ENCODE results near the gene OSGEPL1.
"Not testable (repeated sequence)": the region's sequence is repeated elsewhere in the genome, so short reads cannot be mapped to it uniquely, and the experiment has no call there.

Gene OSGEPL1, protein sequence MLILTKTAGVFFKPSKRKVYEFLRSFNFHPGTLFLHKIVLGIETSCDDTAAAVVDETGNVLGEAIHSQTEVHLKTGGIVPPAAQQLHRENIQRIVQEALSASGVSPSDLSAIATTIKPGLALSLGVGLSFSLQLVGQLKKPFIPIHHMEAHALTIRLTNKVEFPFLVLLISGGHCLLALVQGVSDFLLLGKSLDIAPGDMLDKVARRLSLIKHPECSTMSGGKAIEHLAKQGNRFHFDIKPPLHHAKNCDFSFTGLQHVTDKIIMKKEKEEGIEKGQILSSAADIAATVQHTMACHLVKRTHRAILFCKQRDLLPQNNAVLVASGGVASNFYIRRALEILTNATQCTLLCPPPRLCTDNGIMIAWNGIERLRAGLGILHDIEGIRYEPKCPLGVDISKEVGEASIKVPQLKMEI

DNA sequence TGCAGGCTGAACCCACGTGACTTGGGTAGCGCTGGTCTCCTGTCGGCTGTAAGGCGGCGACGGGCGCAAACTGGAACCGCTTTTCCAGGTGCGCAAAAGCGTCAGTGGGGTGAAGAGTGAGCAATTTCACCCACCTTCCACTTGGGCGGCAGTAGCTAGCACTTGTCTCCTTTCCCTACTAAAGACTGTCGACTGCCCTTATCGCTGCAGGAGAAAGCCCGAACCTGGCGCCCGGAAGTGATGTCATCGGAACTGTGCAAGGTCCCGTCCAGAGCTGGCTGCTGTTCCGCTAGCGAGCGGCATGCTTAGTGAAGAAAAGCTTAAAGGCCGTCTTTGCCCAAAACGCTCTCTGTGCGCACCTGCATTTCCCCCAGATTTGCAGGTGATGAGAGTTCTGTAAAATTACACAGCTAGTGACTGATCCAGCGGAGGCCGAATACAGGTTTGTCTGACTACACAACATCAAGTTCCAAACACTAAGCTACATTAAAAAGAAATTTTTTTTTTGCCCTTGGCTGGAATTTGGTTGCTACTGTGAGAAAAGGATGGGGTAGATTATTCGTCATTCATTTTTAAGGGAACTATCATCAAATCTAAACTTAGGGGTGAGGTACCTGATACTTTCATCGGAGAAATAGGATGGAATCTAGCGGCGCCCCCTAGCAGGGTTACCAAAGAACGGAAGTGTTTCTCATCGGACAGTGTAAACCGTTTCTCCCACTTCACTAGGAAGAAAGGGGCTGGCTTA lies at the start of gene OSGEPL1:
OSGEPL1 (minus strand) TSS at position 242 of the 748 bp plus-strand sequence. CDS start 1,152 bp downstream, outside the sequence.
- DNase-seq (ENCODE audit: low read depth) = peak; percentile 91

DNA sequence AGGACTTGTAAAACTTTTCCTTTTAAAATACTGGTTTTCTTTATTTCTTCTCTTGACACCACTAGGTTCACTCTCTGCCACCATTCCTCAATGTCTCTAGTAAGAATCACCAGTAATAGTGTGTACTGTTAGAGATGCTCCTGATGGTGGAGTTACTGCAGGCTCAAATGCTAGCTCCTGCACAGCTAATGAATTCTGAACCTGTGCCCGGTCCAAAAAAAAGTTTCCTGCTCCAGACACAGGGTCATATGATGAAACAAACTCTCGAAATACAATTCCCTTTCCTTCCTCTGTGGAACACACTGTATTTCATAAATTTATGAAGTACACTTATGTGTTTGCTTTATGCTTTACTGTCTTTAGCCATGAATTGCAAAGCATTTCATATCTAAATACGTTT lies 40.8 kb upstream of the OSGEPL1 start:
- no peak for DNase-seq (ENCODE audit: low read depth)

DNA sequence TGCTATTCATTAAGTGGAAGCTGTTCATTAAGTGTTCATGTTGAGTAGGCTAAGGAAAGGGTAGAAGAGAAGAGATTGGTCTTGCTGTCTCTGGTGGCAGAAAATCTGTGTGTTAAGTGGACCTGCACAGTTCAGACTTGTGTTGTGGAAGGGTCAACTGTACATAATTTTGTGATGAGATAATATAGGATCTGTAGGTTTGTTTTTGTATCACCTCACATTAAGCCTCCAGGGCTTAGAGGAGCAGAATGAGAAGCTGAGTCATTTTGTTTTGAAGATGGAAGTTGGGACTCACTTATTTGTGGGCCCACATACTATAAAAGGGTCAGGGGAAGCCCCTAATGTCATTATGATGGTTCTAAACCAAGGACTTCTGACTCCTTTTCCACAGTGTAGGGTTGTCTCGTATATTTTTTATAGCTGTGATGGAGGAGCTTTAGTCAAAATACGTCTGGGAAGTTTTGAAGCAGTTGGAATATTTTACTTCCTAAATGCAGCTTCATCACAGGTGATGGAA lies 39.9 kb upstream of the OSGEPL1 start:
- peak; percentile 68 for DNase-seq (ENCODE audit: low read depth)

DNA sequence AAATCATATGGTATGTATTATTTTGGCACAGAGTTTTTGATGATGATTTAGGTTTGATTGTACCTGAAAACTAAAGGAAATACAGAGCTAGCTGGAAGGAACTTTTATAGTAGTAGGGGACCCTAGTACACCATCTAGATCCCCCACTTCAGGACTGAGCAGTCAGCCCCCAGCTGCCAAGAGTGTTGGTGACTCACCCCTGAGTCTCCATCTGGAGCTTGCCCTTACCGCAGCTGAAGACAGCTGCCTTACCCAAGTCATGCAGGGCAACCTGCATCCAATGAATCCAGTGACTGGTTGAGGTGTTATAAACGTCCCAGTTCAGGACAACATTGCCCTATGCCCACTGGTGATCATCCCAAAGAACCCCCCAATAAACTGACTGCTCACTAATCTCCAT lies 36.9 kb upstream of the OSGEPL1 start:
- DNase-seq (ENCODE audit: low read depth) = peak; percentile 82

DNA sequence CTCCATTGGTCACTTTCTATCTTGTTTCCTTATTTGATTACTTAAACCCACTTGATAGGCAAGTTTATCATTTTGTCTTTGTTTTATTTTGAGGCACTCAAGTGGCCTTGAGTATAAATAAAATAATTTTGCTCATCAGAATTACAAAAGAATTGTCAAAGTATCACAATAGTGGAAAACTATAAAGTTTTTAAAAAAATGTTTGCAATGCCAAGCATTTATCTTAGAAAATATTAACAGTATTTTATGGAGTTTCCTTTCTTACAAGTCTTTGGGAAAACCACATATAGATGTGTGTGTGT lies 36.4 kb upstream of the OSGEPL1 start:
- DNase-seq (ENCODE audit: low read depth) = no peak

DNA sequence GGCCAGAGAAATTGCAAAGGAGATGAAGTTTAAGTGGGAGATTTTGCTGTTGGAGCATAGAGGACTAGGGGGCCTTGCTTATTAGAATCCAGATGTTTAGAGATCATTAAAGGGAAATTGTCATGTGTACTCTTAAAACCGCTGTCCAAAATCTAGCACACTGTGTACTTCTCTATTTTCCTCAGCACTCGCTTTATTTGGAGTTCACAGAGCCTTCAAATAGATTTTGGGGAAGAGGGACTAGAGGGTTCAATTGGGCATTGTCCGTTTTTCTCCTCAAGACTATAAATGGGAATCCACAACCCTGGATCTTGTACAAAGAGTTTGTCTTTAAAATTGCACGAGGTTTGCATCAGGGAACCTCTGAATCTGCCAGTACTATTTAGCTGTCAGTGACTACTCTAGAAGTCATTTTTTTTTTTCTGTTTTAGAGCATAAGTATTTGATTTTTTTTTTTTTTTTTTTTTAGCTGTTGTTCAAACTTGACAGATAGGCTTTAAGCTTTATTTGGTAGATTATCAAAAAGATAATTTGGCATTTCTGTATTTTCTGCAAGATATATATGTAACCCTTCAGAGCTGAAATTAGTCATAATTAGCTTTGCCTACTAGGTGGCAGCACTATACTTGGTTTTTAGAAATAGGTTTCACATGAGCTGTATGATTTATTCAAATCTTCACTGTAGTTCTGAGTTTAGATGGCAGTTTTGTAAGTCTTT lies 35.9 kb upstream of the OSGEPL1 start:
- DNase-seq (ENCODE audit: low read depth) = peak; percentile 74

DNA sequence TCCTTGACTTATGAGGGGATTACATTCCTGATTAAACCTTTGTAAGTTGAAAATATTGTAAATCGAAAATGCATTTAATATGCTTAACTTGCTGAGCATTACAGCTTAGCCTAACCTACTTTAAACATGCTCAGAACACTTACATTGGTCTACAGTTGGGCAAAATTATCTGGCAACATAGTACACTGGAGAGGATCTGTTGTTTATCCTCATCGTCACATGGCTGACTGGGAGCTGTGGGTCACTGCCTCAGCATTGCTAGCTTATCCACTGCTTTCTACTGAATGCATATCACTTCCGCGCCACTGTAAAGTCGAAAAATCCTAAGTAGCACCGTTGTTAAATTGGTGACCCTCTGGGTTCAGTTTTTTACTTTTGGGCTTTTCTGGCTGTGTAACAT lies 35.3 kb upstream of the OSGEPL1 start:
- no peak for DNase-seq (ENCODE audit: low read depth)

DNA sequence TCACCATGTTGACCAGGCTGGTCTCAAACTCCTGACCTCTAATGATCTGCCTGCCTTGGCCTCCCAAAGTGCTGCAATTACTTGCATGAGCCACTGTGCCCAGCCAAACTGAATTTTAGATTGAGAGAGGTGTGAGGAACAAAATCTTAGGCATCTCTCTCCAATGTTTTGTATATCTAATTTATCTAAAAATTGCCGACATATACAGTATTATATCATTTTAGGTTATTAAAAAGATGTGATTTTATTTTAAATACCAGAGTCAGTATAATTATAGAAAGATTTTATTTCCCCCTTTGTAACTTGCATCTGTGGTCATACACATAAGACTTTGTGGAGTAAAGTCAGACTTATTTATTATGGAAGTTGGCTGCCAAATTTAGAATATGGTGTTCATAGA lies 31.7 kb upstream of the OSGEPL1 start:
- DNase-seq (ENCODE audit: low read depth) = no peak

DNA sequence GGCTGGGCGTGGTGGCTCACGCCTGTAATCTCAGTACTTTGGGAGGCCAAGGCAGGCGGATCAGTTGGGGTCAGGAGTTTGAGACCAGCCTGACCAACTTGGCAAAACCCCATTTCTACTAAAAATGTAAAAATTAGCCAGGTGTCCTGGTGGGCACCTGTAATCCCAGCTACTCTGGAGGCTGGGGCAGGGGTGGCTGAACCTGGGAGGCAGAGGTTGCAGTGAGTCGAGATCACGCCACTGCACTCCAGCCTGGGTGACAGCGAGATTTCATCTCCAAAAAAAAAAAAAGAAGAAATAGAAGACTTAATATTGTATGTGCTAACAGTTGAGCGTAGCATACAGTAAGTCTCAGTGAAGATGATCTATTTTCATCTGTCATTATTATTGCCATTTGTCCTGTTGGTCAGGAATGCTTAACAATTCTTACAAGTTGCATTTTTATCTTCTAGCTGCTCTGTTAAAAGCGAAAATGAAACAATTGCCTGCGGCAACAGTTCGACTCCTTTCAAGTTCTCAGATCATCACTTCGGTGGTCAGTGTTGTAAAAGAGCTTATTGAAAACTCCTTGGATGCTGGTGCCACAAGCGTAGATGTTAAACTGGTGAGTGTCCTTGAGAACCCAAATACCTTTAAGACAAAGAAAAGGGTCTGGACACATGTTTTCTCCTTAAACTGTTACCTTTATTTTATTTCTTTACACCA lies 28.9 kb upstream of the OSGEPL1 start:
- no peak for DNase-seq (ENCODE audit: low read depth)

DNA sequence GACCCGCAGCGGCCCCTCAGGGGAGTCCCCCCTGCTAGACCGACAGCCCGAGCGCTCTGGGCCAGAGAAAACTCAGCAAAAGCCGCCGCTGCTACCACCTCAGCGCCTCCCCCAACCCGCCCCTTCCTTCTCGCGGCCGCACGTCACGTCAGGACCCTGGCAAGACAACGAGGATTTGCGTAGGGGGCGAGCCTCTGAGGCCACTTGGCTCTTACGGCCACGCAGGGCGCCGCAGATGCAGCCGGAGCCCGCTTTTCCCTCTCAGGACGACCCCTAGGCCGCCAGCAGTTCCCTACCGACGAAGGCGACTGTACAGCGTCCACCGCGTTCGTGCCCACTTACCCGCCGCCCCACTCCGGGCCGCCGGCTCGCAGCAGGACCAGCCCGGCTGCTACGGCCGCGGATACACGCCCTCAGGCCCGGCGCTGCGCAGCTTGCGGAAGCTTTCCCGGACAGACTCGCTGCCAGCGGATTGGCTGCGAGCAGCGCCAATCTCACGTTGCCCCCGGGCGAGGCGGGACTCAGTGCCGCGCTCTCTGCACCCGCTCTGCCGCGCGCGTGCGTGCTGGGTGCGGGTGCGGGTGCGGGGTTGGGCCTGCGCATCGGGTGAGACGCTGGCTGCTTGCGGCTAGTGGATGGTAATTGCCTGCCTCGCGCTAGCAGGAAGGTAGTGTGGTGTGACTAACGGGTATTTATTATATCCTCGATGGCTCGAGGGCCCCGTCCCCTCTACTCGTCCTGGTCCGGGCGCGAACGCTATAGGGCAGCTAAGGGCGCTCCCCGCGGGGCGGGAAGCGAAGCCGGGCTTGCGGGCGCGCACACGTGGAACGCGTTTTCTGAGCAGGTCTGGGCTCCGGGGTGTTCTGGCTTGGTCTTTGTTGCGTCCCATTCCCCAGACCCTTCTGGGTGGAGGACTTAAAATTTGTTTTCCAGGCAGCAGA lies 21.6 kb upstream of the OSGEPL1 start, which contains the start of the genes ORMDL1 and PMS1:
ORMDL1 (minus strand) TSS at position 413 of the 941 bp plus-strand sequence. CDS start 1,744 bp downstream, outside the sequence.
PMS1 (plus strand) TSS at position 524 of the 941 bp plus-strand sequence. CDS start 7,360 bp downstream, outside the sequence.
- DNase-seq (ENCODE audit: low read depth) = peak; percentile 97

DNA sequence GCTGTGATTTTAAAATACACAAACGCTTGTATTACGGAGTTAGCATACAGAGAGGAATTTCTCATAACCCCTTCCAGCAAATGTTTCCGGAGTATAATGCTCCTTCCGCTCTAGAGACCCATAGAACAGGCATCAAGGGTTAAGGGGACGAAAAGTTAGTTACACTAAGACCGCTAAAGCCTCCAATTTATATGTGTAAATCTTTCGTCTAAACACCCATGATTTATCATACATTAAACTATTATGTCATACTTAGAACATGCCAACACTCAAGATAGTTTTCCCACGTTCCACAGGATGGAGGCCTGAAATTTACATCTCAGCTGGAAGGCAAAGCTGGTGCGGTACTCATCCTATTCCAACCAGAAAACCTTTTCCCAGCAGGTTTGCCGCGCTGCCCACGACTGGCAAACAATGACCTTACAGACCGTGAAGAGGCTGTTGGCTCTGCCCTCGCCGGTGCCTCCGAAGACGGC lies 20.9 kb upstream of the OSGEPL1 start:
- peak; percentile 52 for DNase-seq (ENCODE audit: low read depth)

DNA sequence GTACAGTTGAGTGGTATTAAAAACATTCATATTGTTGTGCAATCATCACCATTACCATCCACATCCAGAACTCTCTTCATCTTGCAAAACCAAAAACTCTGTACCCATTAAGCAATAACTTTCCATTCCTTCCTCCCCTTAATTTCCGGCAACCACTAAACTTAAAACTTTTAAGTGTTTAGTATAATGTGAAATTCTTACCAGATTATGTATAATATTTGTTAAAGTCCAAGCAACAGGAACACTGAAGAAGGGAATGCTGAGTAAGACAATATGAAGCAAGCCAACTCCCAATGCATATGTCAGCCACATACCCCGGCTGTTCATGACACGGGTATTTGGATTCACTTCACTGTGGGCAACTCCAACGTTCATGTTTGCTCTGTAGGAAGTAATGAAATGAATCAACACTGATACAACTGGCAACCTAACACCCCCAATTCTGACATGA lies 19.7 kb upstream of the OSGEPL1 start:
- DNase-seq (ENCODE audit: low read depth) = peak; percentile 49

DNA sequence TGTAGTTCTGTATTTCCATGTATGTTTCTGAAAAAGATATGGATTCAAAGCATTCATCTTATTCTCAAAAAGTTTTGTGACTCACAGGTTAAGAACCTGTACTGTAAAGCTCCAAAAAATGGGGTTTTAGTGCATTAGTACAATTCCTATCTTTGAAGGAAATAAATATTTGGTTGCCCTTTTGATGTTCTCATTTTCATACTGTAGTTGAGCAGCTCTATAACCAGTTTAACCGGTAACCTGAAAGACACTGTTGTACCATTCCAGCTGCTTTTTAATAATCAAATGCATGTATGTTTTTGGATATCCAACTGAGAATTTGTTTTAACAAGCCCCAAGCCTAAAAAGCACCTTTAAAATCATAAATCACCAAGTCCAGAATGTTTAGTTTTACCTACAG lies 9.6 kb upstream of the OSGEPL1 start:
- no peak for DNase-seq (ENCODE audit: low read depth)

DNA sequence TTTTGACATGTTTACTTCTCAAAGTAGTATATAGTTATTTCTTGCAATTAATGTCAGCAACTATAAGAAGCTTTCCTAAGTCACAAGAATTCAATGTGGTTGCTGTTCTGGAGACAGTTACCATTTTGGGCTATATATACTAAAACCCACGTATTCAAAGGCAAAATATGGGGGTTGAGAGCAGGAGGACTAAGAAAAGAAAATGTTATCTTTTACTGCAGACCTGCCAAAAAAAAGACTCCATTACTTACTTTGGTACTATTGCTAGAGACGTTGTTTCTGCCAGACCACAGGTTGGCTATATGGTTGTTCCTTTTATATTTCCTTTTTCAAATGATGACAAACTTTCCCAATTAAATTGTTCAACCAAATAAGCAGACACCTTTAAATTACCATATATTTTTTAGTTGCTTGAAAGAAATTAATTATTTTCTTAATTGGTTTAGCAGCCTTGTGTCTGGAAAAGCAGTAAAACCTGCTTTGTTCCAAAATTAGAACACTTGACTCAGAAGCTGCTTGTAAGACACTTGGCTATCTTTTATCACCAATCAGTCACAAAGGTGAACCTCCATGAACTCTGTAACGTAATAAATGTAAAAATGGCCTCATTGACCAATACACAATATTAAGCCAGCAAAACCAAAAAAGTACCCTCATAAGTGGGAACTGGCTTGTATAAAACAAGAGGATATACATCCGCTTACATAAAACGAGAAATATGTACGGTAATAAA lies 8.2 kb upstream of the OSGEPL1 start:
- no peak for DNase-seq (ENCODE audit: low read depth)

DNA sequence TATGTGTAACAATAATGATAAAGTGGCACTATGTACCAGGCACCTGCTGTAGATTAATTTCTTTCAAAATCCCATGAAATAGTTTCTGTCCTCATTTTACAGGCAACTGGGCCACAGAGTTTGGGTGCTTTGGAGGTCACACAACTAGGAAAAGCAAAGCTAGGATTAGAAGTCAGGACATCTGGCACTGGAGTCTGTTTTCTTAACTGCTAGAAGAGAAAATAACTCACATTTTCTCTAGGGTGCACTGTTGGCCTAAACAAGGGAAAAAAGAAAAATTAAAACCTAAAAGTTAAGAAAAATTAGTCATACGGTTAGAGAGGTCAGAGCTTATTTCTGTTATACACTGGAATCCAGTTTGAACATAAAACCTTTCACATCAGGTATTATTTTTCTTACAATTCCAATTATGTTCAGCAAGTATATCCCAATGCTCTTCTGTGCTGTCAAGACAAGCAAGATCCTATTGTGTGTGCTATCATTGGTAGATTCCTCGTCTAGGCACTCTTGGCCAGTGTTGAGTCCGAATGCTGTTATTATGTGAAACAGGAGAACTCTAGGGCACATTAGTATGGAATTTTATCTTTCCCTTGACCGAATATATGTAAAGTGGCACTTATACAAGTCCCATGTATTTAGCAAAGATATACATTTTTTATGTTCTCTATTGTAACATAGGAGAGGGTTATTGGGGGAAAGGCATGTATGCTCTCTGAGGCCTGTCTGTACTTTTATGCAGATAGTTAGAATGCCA lies 1.5 kb upstream of the OSGEPL1 start:
- DNase-seq (ENCODE audit: low read depth) = peak; percentile 43

DNA sequence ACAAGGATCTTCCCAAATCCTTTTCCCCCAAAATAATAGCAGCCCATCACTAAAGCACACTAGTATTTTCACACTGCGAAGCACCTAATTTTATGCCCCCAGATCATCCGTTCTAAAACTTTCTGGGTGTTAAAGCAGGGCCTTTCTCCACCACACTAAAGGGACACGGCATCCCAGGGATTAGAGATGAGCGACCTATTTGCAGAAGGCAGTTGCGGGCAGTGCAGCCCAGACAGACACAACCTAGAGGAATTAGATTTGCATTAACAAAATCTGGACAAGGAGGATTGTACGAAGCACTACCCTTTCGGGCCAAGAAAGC lies 402 bp downstream of the OSGEPL1 start:
- DNase-seq (ENCODE audit: low read depth) = no peak

DNA sequence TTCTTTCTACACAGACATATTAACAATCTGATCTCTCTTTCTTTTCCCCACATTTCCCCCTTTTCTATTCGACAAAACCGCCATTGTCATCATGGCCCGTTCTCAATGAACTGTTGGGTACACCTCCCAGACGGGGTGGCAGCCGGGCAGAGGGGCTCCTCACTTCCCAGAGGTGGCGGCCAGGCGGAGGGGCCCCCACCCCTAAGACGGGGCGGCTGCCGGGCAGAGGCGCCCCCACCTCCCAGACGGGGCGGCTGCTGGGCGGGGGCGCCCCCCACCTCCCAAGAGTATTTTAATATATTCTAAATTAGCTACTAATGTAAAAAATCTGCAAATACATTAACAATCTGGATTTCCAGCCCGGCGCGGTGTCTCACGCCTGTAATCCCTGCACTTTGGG lies 2.4 kb downstream of the OSGEPL1 start:
- not testable (repeated sequence) for DNase-seq (ENCODE audit: low read depth)

DNA sequence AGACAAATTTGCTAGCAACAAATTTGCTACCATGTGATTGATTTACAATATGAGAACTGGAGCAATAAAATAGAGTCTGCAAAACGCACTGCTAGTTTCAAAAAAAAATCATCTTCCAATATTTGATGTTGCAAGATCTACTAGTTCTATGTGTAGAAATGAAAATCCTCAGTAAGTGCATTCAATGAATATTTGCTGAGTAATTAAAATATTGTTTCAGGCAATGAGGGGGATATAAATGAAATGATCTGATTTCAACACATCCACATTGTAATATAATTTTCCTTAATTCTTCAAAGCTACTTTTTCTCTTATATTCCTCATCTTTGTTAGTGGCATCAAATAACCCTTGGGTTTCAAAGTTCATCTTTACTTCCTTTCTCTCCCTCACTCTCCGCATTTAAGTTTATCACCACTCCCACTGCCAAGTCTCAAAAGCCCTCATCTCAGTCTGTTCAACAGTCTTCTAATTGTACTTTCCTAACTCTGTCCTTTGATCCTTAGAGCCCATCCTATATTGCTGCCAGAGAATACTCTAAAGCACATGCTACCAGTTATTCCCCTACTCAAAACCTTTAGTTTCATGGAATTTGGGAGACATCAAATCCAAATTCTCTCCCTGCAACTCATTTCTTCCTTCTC lies 6.2 kb downstream of the OSGEPL1 start:
- no peak for DNase-seq (ENCODE audit: low read depth)
